GM12878 (cell line): Measurements from ENCODE around the gene C1orf52.

Experiments
- CTCF ChIP-seq, 3 experiments: IDR thresholded peaks in 2 of 3; conservative IDR thresholded peaks in 1 of 3; 2 replicates each; pipeline ENCODE4 v1.5.1; 2011; ENCODE audit warnings: low read depth in 3 of 3, low read length in 3 of 3, mild to moderate bottlenecking in 3 of 3, control low read depth in 2 of 3, moderate library complexity in 2 of 3, inconsistent platforms in 1 of 3, mixed read lengths in 1 of 3; ENCODE audit not compliant: control insufficient read depth in 2 of 3, insufficient read depth in 1 of 3; ENCODE audit errors: extremely low read depth in 1 of 3
- JUND ChIP-seq: IDR thresholded peaks from 2 replicates; pipeline ENCODE4 v1.6.1; 2012; ENCODE audit warnings: low read depth, mild to moderate bottlenecking, low read length, improper control_type of control experiment, moderate library complexity
- RELA ChIP-seq: fragments of 450-650 bp; IDR thresholded peaks from 2 replicates; pipeline ENCODE4 v1.8.0; 2014; ENCODE audit warnings: borderline replicate concordance; ENCODE audit not compliant: partially characterized antibody
- TF ChIP-seq, protein P1 (sequence below): fragments of 450-650 bp; IDR thresholded peaks from 2 replicates; pipeline ENCODE4 v1.6.1; 2016; ENCODE audit warnings: mild to moderate bottlenecking

GRCh38 chr1:85277802-85278201 is 18.3 kb upstream of the C1orf52 start:
- TF ChIP-seq CTCF (IDR thresholded peaks at IDR 0.05 in 2 of 3, conservative IDR thresholded peaks at IDR 0.05 in 1 of 3; ENCODE audit: control insufficient read depth in 2 of 3, extremely low read depth in 1 of 3, insufficient read depth in 1 of 3, low read depth in 3 of 3, low read length in 3 of 3) (no peak), JUND (no peak), RELA (no peak)
- TF ChIP-seq, protein P1, sequence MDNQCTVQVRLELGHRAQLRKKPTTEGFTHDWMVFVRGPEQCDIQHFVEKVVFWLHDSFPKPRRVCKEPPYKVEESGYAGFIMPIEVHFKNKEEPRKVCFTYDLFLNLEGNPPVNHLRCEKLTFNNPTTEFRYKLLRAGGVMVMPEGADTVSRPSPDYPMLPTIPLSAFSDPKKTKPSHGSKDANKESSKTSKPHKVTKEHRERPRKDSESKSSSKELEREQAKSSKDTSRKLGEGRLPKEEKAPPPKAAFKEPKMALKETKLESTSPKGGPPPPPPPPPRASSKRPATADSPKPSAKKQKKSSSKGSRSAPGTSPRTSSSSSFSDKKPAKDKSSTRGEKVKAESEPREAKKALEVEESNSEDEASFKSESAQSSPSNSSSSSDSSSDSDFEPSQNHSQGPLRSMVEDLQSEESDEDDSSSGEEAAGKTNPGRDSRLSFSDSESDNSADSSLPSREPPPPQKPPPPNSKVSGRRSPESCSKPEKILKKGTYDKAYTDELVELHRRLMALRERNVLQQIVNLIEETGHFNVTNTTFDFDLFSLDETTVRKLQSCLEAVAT: no peak
